ENCODE data around the gene IGF1R. TPM values are rescaled to one million over a fixed set of nuclear protein-coding genes. Genes with fewer than 3 reads are reported as not detected.

IGF1R gene
- total and polyA plus RNA-seq, 2 of the 13 experiments (the other 11 are each of a cell fraction or from before 2014, with no cell fraction given), result 15.9 to 18.4 TPM

DNA sequence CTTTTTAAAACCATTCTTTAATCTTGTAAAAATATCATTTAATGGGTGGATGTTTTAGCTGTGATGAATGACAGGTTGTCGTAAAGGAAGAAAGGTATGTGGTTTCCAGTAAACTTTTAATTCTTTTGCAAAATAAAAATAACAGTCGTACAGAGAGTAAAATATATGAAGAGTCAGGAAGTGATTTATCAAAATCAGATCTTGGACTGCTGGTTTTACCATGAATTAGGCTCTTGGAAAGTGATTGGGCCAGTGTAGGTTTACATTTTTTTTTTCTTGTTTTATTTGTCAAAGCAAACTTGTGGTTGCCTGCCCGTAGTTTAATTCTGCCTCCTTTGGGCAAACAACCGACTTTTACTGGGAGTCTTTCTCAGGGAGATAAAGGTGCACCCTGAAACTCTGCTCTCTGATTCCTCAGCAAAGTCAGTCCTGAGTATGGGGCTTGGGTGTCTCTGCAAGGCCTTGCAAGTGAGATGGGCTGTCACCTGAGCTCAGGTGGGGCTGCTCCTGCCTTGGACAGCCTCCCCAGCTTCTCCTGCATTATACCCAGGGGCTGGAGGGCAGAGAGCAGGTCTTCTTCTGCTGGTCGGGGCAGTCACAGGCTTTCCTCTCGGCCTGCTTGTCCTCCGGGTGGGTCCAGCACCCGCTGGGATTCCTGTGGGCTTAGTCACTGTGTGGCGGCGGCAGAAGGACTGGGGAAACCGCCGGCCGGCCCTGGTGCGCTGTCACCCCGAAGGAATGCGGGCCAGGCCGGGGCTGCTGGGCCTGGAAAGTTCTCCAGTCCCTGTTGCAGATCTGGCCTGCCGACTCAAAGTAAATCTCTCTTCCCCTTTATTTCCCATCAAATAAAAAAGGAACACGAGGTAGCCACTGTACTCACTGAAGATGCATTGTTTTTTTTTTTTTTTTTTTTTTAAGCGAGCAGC lies 79.0 kb downstream of the IGF1R start (continued):
- TF ChIP-seq, protein P1, sequence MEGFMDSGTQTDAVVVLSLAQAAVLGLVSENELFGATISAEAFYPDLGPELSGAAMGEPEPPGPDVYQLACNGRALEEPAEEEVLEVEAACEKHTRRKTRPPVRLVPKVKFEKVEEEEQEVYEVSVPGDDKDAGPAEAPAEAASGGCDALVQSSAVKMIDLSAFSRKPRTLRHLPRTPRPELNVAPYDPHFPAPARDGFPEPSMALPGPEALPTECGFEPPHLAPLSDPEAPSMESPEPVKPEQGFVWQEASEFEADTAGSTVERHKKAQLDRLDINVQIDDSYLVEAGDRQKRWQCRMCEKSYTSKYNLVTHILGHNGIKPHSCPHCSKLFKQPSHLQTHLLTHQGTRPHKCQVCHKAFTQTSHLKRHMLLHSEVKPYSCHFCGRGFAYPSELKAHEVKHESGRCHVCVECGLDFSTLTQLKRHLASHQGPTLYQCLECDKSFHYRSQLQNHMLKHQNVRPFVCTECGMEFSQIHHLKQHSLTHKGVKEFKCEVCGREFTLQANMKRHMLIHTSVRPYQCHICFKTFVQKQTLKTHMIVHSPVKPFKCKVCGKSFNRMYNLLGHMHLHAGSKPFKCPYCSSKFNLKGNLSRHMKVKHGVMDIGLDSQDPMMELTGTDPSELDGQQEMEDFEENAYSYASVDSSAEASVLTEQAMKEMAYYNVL (CRISPR knock-in tag; IDR thresholded peaks at IDR 0.05; ENCODE audit: borderline replicate concordance), result no peak
- TF ChIP-seq, protein P2, sequence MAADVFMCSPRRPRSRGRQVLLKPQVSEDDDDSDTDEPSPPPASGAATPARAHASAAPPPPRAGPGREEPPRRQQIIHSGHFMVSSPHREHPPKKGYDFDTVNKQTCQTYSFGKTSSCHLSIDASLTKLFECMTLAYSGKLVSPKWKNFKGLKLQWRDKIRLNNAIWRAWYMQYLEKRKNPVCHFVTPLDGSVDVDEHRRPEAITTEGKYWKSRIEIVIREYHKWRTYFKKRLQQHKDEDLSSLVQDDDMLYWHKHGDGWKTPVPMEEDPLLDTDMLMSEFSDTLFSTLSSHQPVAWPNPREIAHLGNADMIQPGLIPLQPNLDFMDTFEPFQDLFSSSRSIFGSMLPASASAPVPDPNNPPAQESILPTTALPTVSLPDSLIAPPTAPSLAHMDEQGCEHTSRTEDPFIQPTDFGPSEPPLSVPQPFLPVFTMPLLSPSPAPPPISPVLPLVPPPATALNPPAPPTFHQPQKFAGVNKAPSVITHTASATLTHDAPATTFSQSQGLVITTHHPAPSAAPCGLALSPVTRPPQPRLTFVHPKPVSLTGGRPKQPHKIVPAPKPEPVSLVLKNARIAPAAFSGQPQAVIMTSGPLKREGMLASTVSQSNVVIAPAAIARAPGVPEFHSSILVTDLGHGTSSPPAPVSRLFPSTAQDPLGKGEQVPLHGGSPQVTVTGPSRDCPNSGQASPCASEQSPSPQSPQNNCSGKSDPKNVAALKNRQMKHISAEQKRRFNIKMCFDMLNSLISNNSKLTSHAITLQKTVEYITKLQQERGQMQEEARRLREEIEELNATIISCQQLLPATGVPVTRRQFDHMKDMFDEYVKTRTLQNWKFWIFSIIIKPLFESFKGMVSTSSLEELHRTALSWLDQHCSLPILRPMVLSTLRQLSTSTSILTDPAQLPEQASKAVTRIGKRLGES (CRISPR knock-in tag; IDR thresholded peaks at IDR 0.05; ENCODE audit: borderline replicate concordance), result no peak
- TF ChIP-seq ZBTB42 (CRISPR knock-in tag; IDR thresholded peaks at IDR 0.05) (no peak), SMAD1 (CRISPR knock-in tag; IDR thresholded peaks at IDR 0.05; ENCODE audit: borderline replicate concordance, low read depth) (no peak), IRX3 (CRISPR knock-in tag; IDR thresholded peaks at IDR 0.05; ENCODE audit: borderline replicate concordance, low read depth) (no peak), ZNF333 (CRISPR knock-in tag; IDR thresholded peaks at IDR 0.05; ENCODE audit: borderline replicate concordance) (no peak), RXRA (CRISPR knock-in tag; IDR thresholded peaks at IDR 0.05) (0 out of 2 replicates have a peak, but pooled peaks have one; percentile 15)
- TF ChIP-seq, protein P3, sequence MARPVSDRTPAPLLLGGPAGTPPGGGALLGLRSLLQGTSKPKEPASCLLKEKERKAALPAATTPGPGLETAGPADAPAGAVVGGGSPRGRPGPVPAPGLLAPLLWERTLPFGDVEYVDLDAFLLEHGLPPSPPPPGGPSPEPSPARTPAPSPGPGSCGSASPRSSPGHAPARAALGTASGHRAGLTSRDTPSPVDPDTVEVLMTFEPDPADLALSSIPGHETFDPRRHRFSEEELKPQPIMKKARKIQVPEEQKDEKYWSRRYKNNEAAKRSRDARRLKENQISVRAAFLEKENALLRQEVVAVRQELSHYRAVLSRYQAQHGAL (CRISPR knock-in tag; IDR thresholded peaks at IDR 0.05; ENCODE audit: not compliant biosample characterization), result no peak
- TF ChIP-seq, protein P4, sequence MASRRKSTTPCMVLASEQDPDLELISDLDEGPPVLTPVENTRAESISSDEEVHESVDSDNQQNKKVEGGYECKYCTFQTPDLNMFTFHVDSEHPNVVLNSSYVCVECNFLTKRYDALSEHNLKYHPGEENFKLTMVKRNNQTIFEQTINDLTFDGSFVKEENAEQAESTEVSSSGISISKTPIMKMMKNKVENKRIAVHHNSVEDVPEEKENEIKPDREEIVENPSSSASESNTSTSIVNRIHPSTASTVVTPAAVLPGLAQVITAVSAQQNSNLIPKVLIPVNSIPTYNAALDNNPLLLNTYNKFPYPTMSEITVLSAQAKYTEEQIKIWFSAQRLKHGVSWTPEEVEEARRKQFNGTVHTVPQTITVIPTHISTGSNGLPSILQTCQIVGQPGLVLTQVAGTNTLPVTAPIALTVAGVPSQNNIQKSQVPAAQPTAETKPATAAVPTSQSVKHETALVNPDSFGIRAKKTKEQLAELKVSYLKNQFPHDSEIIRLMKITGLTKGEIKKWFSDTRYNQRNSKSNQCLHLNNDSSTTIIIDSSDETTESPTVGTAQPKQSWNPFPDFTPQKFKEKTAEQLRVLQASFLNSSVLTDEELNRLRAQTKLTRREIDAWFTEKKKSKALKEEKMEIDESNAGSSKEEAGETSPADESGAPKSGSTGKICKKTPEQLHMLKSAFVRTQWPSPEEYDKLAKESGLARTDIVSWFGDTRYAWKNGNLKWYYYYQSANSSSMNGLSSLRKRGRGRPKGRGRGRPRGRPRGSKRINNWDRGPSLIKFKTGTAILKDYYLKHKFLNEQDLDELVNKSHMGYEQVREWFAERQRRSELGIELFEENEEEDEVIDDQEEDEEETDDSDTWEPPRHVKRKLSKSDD (CRISPR knock-in tag; IDR thresholded peaks at IDR 0.05; ENCODE audit: low read depth), result no peak
- TF ChIP-seq, protein P5, sequence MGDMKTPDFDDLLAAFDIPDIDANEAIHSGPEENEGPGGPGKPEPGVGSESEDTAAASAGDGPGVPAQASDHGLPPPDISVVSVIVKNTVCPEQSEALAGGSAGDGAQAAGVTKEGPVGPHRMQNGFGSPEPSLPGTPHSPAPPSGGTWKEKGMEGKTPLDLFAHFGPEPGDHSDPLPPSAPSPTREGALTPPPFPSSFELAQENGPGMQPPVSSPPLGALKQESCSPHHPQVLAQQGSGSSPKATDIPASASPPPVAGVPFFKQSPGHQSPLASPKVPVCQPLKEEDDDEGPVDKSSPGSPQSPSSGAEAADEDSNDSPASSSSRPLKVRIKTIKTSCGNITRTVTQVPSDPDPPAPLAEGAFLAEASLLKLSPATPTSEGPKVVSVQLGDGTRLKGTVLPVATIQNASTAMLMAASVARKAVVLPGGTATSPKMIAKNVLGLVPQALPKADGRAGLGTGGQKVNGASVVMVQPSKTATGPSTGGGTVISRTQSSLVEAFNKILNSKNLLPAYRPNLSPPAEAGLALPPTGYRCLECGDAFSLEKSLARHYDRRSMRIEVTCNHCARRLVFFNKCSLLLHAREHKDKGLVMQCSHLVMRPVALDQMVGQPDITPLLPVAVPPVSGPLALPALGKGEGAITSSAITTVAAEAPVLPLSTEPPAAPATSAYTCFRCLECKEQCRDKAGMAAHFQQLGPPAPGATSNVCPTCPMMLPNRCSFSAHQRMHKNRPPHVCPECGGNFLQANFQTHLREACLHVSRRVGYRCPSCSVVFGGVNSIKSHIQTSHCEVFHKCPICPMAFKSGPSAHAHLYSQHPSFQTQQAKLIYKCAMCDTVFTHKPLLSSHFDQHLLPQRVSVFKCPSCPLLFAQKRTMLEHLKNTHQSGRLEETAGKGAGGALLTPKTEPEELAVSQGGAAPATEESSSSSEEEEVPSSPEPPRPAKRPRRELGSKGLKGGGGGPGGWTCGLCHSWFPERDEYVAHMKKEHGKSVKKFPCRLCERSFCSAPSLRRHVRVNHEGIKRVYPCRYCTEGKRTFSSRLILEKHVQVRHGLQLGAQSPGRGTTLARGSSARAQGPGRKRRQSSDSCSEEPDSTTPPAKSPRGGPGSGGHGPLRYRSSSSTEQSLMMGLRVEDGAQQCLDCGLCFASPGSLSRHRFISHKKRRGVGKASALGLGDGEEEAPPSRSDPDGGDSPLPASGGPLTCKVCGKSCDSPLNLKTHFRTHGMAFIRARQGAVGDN (CRISPR knock-in tag; IDR thresholded peaks at IDR 0.05), result peak; percentile 96
- TF ChIP-seq, protein P6, sequence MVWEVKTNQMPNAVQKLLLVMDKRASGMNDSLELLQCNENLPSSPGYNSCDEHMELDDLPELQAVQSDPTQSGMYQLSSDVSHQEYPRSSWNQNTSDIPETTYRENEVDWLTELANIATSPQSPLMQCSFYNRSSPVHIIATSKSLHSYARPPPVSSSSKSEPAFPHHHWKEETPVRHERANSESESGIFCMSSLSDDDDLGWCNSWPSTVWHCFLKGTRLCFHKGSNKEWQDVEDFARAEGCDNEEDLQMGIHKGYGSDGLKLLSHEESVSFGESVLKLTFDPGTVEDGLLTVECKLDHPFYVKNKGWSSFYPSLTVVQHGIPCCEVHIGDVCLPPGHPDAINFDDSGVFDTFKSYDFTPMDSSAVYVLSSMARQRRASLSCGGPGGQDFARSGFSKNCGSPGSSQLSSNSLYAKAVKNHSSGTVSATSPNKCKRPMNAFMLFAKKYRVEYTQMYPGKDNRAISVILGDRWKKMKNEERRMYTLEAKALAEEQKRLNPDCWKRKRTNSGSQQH (CRISPR knock-in tag; IDR thresholded peaks at IDR 0.05; ENCODE audit: low read depth), result no peak
